ENCODE measurements around the gene PAXX.
A peak's percentile ranks its signal among the peaks of the same experiment; 100 is the strongest.

PAXX gene

GRCh38 chr9:136991993-136992818 lies at the start of gene PAXX:
PAXX (plus strand) TSS chr9:136992422; CDS start chr9:136992444, 22 bp downstream.
- peak; percentile 93 for DNase-seq

GRCh38 chr9:136942881-136943230 lies 49.4 kb upstream of the PAXX start:
- DNase-seq = no peak

- no peak for DNase-seq
Observed at GRCh38 chr9:136943291-136944211, 48.7 kb upstream of the PAXX start.

GRCh38 chr9:136944212-136944518 lies 48.1 kb upstream of the PAXX start:
- DNase-seq = no peak

- peak; percentile 90 for DNase-seq
Observed at GRCh38 chr9:136944519-136945332, 47.5 kb upstream of the PAXX start, which contains the start of the genes C8G and FBXW5. C8G (plus strand) TSS chr9:136945243; CDS start chr9:136945321, 78 bp downstream. FBXW5 (minus strand) TSS chr9:136944738; CDS start chr9:136944083, 655 bp downstream.

- DNase-seq = no peak
Observed at GRCh38 chr9:136945333-136946227, 46.6 kb upstream of the PAXX start.

- DNase-seq = no peak
Observed at GRCh38 chr9:136946228-136947027, 45.8 kb upstream of the PAXX start.

- no peak for DNase-seq
Observed at GRCh38 chr9:136947028-136947891, 45.0 kb upstream of the PAXX start.

GRCh38 chr9:136947955-136948510 lies 44.2 kb upstream of the PAXX start:
- DNase-seq = no peak

- DNase-seq = no peak
Observed at GRCh38 chr9:136949239-136949816, 42.9 kb upstream of the PAXX start.

GRCh38 chr9:136949817-136950655 lies 42.2 kb upstream of the PAXX start:
- DNase-seq = peak; percentile 96

GRCh38 chr9:136950656-136951276 lies 41.5 kb upstream of the PAXX start:
- DNase-seq = no peak

- no peak for DNase-seq
Observed at GRCh38 chr9:136951541-136952320, 40.5 kb upstream of the PAXX start, which contains the start of gene LCN12. LCN12 (plus strand) TSS chr9:136952273; CDS start chr9:136952328, 55 bp downstream.

GRCh38 chr9:136952321-136952850 lies 39.8 kb upstream of the PAXX start:
- no peak for DNase-seq

GRCh38 chr9:136952876-136953770 lies 39.1 kb upstream of the PAXX start:
- DNase-seq = no peak
